HG03442 (cell line): ENCODE results near the gene G0S2.

Source experiments
- ATAC-seq: cut with Tn5 transposase; IDR thresholded peaks from one replicate; pipeline ENCODE4 v1.9.1; 2021; ENCODE audit warnings: mild to moderate bottlenecking, moderate library complexity; ENCODE audit not compliant: unreplicated experiment

Gene G0S2

DNA sequence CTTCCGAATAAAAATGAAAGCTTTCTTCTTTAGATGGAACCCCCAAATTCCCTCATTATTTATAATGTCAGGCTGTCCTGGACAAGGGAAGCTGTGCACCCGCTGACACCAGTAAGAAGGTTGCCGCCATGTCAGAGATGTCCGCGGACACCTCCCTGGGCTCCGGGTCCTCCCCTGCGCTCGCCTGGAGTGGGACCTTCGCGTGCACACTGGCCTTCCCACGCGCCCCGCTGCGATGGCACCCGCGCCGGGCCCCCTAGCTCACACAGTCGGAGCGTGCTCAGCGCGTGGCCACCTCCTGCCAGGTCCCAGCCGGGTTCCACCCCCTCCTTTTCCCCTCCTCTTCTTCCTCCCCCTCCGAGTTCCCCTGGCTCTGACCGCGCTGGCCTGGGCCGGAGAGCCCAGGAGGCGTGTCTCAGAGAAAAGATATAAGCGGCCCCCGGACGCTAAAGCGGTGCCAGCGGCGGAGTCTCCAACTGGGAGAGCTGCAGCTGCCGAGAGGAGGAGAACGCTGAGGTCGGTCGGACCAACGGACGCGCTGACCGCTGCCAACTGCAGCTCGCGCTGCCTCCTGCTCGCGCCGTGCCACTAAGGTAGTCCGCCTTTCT lies at the start of gene G0S2:
G0S2 (plus strand) TSS at position 456 of the 608 bp plus-strand sequence. CDS start 273 bp downstream, outside the sequence.
- ATAC-seq: no peak

- ATAC-seq: no peak
Measured at GRCh38 chr1:209625791-209626285, 49.4 kb upstream of the G0S2 start.

DNA sequence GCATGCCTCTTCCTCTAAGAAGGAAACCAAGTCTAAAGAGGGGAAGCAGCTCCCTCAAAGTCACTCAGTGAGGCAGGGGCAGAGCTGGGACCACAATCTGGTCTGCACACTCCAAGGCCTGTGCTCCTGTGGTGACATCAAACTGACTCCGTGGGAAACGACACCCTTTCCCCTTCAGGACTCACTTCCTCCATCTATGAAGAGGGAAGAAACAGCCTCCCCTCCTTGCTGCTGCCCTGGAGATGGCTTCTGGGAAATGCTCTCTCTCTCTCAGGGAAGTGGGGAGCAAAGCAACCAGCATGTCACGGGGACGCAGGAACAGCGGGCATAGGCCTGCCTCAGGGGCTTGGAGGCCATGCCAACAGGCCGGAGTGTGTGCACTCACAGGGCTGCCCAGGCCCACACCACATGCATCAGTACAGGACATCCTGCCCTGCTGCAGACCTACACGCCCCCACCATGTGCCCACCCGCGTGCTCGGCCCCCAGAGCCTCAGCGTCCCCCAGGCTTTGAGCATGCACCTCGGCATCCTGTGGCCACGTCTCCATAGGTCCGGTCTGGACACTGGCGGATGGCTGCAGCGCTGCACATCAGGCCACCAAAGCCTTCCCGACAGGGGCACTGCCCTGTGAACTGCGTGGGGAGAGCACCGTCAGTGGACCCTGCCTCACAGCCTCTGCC lies 48.7 kb upstream of the G0S2 start:
- no peak for ATAC-seq

- ATAC-seq: peak; percentile 14
Measured at GRCh38 chr1:209627027-209627731, 48.0 kb upstream of the G0S2 start.

- ATAC-seq: peak; percentile 65
Measured at GRCh38 chr1:209627732-209628196, 47.4 kb upstream of the G0S2 start.

DNA sequence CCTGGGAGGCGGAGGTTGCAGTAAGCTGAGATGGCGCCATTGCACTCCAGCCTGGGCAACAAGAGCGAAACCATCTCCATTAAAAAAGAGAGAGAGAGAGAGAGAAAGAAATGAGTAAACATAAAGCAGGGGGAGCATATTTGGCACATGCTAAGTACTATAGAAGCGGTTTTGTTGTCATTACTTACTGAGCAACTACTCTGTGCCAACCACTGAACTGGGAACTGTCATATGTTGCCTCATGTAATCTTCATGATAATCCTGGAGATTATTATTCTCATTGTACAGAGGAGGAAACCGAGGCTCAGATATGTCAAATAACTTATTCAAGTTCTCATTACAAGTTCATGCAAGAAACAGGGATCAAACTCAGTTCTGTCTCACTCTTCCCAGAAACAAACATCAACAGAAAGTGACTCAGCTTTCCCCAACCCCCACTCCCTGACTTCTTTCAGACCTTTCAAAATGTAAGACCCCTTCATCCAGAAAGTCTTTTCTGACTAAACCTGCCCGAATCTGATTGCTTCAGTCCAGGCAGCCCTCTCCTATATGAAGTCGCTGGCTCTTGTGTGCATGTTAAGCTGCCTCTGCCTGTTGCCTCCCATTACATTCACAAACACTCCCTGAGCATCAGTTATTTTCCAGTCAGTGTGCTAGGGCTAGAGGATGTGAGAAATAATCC lies 46.5 kb upstream of the G0S2 start:
- ATAC-seq: no peak

- ATAC-seq: no peak
Measured at GRCh38 chr1:209629621-209630382, 45.4 kb upstream of the G0S2 start.

- ATAC-seq: no peak
Measured at GRCh38 chr1:209630383-209631225, 44.6 kb upstream of the G0S2 start.

- no peak for ATAC-seq
Measured at GRCh38 chr1:209633335-209633997, 41.7 kb upstream of the G0S2 start.

GRCh38 chr1:209634005-209634737 lies 41.0 kb upstream of the G0S2 start:
- no peak for ATAC-seq

DNA sequence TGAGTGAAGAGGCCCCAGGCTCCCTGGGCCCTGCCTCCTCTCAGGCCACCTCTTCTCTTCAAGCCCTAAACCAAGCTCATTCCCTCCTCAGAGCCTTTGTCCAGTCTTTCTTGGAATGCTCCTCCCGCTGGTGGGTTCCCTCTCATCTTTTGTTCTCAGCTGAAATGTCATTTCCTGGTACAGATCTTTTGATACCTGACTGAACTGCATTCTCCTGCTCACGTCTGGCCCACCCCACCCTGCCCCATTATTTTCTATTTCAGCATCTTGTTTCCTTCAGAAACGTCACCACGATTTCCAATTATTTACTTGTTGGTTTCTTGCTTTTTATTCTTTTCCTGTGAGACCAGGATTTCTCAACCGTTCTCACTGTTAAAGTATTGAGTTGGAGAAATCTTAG lies 39.4 kb upstream of the G0S2 start:
- no peak for ATAC-seq

- ATAC-seq: no peak
Measured at GRCh38 chr1:209641832-209642172, 33.4 kb upstream of the G0S2 start.

DNA sequence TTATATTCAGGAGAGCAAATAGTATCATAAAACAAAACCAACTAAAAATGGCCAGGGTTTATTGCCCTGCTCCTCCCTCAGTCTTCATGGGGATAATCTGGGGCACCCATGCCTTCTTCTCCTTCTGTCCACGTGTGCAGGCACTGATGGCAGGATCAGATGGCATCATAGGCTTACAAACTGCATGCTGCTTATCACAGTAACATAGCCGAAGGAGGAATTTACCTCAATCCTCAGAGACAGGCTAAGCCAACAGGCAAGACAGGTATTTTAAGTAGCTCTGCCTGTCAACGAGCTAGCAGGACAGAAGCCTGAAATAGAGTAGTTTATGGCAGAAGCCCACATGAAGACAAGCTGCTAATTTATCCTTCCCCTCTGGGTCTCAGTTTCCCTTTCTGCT lies 32.4 kb upstream of the G0S2 start:
- ATAC-seq: no peak

- ATAC-seq: no peak
Measured at GRCh38 chr1:209643285-209644020, 31.8 kb upstream of the G0S2 start.

GRCh38 chr1:209645574-209646452 lies 29.4 kb upstream of the G0S2 start:
- ATAC-seq: no peak

GRCh38 chr1:209646558-209646957 lies 28.7 kb upstream of the G0S2 start:
- no peak for ATAC-seq

- no peak for ATAC-seq
Measured at GRCh38 chr1:209647156-209647555, 28.1 kb upstream of the G0S2 start.
